ENCODE results near the gene TGFBR2.

DNA sequence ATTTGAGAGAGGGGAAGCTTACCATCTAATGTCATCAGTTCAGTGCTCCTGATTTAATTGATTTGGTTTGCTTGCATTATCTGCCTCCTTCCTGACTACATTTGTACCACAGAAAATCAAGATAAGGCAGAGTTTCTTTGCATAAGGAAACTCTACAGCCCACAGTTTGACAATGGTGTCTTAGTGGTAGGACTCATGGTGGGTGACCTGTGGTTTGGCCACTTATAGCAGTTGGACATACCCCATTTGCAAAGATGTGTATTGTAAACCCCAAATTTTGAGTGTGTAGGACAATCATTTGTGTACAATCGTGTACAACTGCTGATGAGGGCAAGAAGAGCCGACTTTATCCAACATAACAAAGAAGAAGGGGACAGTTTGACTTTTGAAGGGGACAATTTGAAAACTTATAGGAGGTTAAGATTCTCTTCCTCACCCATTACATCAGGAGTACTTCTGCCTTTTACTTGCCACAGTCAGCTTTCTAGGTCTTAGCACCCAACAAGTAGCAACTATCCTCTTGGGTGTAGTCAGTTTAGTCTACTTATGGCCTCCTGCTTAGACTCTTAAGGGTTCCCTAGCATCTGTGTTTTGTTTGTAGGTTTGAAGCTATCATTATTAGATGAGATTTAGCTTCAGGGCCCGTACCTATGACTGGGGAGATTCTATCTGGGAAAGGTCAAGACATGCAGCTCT, 6.2 kb downstream of the TGFBR2 start:
- TF ChIP-seq, protein P1, sequence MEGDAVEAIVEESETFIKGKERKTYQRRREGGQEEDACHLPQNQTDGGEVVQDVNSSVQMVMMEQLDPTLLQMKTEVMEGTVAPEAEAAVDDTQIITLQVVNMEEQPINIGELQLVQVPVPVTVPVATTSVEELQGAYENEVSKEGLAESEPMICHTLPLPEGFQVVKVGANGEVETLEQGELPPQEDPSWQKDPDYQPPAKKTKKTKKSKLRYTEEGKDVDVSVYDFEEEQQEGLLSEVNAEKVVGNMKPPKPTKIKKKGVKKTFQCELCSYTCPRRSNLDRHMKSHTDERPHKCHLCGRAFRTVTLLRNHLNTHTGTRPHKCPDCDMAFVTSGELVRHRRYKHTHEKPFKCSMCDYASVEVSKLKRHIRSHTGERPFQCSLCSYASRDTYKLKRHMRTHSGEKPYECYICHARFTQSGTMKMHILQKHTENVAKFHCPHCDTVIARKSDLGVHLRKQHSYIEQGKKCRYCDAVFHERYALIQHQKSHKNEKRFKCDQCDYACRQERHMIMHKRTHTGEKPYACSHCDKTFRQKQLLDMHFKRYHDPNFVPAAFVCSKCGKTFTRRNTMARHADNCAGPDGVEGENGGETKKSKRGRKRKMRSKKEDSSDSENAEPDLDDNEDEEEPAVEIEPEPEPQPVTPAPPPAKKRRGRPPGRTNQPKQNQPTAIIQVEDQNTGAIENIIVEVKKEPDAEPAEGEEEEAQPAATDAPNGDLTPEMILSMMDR (conservative IDR thresholded peaks at IDR 0.05; ENCODE audit: low read length) = no peak
- TF ChIP-seq EZH2phosphoT487 (IDR thresholded peaks at IDR 0.05; ENCODE audit: borderline replicate concordance) = no peak
